Lung (tissue), 12 donors: ENCODE results near the gene HOXC11. TPM values are rescaled to one million over a fixed set of nuclear protein-coding genes. Genes with fewer than 3 reads are reported as not detected.

Experiments
- ATAC-seq: fragments of 200-7000 bp; cut with Tn5 transposase; one replicate; pipeline ENCODE4 v1.9.1; 2020; ENCODE audit warnings: moderate number of reproducible peaks; ENCODE audit not compliant: insufficient read depth, low FRiP score
- DNase-seq, 3 donors: peaks; one replicate each; pipeline ENCODE4 v3.0.0-alpha.2; 2013 to 2017
- H3K27ac ChIP-seq, 2 donors: one replicate each; pipeline ENCODE4 v1.5.1; 2013; ENCODE audit warnings: mild to moderate bottlenecking in 2 of 2, moderate library complexity in 2 of 2, control low read depth in 1 of 2, inconsistent platforms in 1 of 2, low read depth in 1 of 2, low read length in 1 of 2
- H3K27me3 ChIP-seq, 3 donors: one replicate each; pipeline ENCODE4 v1.5.1; 2013; ENCODE audit warnings: low read length in 2 of 3; ENCODE audit not compliant: control insufficient read depth in 3 of 3, insufficient read depth in 3 of 3
- H3K36me3 ChIP-seq, 4 donors: one replicate each; pipeline ENCODE4 v1.5.1; 2013; ENCODE audit warnings: low read length in 4 of 4, mild to moderate bottlenecking in 1 of 4, moderate library complexity in 1 of 4; ENCODE audit not compliant: control insufficient read depth in 4 of 4, insufficient read depth in 4 of 4
- H3K4me1 ChIP-seq, 5 donors: one replicate each; pipeline ENCODE4 v1.5.1; 2013; ENCODE audit warnings: low read length in 5 of 5, mild to moderate bottlenecking in 2 of 5, moderate library complexity in 1 of 5; ENCODE audit not compliant: control insufficient read depth in 5 of 5, insufficient read depth in 5 of 5
- H3K4me3 ChIP-seq: one replicate; pipeline ENCODE4 v1.5.1; 2013; ENCODE audit warnings: mild to moderate bottlenecking, control low read depth, moderate library complexity
- H3K9ac ChIP-seq, 2 donors: one replicate each; pipeline ENCODE4 v1.5.1; 2013; ENCODE audit warnings: low read length in 2 of 2, control low read depth in 1 of 2; ENCODE audit not compliant: insufficient read depth in 1 of 2
- H3K9me3 ChIP-seq, 4 donors: one replicate each; pipeline ENCODE4 v1.5.1; 2013; ENCODE audit warnings: low read length in 3 of 4, mild to moderate bottlenecking in 1 of 4, moderate library complexity in 1 of 4; ENCODE audit not compliant: control insufficient read depth in 4 of 4, insufficient read depth in 3 of 4
- CTCF ChIP-seq: IDR thresholded peaks from 2 replicates; pipeline ENCODE4 v1.5.1; 2012; ENCODE audit warnings: mild to moderate bottlenecking; ENCODE audit errors: control extremely low read depth, extremely low read depth
- WGBS, 2 donors: extraction: QIAGEN DNeasy Blood & Tissue Kit; methylation state at CpG; one replicate each; pipeline ENCODE4 v1.1.7; 2013; 5-methylcytosine and 5-hydroxymethylcytosine counted together
- polyA plus RNA-seq, 2 donors: library from polyadenylated mRNA; stranded (reverse); fragments of 200-250 nt; gene quantifications; one replicate each; pipeline ENCODE4 v1.2.1, GENCODE V29; 2013
- total RNA-seq, 2 donors: library from RNA; depleted of rRNA in 1 of 2; stranded (reverse); fragments of >200 nt in 1 of 2; gene quantifications; one replicate each; pipeline ENCODE4 v1.2.1, GENCODE V29; 2014 to 2021
- donor health status: control.
- donor health status: control.
- donor health status: Bipolar disorder and iron deficiency.
- donor health status: healthy.
- donor health status: DM: yes; HTN: yes; CAD: no.

Gene HOXC11
- total and polyA plus RNA-seq, 4 donors: not detected

- H3K27ac ChIP-seq: no peak overlapping the region
- H3K9ac ChIP-seq: no peak overlapping the region
- H3K27me3 ChIP-seq: peaks cover 3 to 98% (median 77%) of the 10 kb centered on the region in 3 donors
Measured at GRCh38 chr12:53998110-53998899, 25.4 kb downstream of the HOXC11 start.

DNA sequence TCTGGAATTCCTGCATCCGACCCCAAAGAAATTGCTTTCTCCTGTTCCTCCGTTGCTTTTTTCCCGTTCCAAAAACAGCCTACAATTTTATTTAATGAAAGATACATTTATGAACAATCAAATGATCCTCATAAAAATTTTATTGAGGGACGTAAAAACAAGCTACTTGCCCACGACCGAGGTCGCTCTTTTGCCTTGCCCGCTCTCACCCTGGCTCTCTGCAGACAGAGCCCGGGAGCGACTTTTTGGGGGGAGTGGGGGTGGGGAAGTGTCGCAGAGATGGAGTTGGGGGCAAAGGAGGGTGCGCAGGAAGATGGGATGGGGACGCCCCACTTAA, 25.9 kb downstream of the HOXC11 start:
- Histone ChIP-seq H3K9ac (no peak overlapping the region), H3K4me3 (no peak overlapping the region), H3K27ac (no peak overlapping the region), H3K9me3 (peaks cover 0 to 6% (median 0%) of the 10 kb centered on the region in 4 donors), H3K4me1 (peaks cover 0 to 24% (median 0%) of the 10 kb centered on the region in 5 donors), H3K27me3 (peaks cover 5 to 98% (median 77%) of the 10 kb centered on the region in 3 donors), H3K36me3 (no peaks in the 10 kb centered on the region)
- 7 to 14% methylated on average over 13 of the region's 13 CpGs for WGBS, 2 donors
- no peak for ATAC-seq
- no peak for DNase-seq
- no peak for TF ChIP-seq CTCF

More at GRCh38 chr12:53998110-53998899, 25.4 kb downstream of the HOXC11 start:
- H3K36me3 ChIP-seq: no peaks in the 10 kb centered on the region
- ATAC-seq (no peak), DNase-seq (no peak)
- no peak for TF ChIP-seq CTCF
- WGBS, 2 donors: 11 to 15% methylated on average over 11 of the region's 11 CpGs
- H3K4me3 ChIP-seq: no peak overlapping the region
- peaks cover 0 to 24% (median 0%) of the 10 kb centered on the region in 5 donors for H3K4me1 ChIP-seq
- peaks cover 0 to 6% (median 0%) of the 10 kb centered on the region in 4 donors for H3K9me3 ChIP-seq

DNA sequence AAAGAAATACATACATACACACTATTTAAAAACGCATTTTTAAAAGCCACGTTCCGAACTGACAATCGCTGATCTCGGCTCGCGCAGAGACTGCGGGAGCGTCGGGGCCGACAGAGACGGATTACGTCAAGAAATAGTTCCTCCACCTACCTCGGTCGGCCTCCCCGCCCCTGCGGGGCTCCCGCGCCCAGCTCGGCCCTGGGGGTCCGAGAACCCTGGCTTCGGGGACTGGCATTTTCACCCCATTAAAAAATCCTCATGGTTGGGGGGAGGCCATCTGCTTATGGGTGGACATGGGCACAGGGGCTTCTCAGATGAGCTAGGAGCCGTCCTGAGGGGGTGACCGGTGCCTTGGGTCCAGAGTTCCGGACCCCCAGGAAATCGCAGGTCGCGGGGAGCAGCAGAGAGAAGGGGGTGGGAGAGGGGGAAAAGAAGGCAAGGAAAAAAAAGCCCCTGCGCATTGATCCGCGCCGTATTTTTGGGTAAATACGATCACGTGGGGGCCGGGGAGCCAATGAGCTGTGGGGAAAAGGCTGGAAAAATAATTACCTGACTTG, 26.7 kb downstream of the HOXC11 start:
- WGBS, 2 donors: 2 to 4% methylated on average over 35 of the region's 35 CpGs
- H3K9ac ChIP-seq: no peak overlapping the region
- peaks cover 5 to 98% (median 78%) of the 10 kb centered on the region in 3 donors for H3K27me3 ChIP-seq
- no peak overlapping the region for H3K27ac ChIP-seq
- peaks cover 0 to 19% (median 0%) of the 10 kb centered on the region in 5 donors for H3K4me1 ChIP-seq
- no peak overlapping the region for H3K4me3 ChIP-seq
- TF ChIP-seq CTCF: no peak
- DNase-seq (peak in 1 of 3 donors; percentile 47), ATAC-seq (no peak)
- H3K9me3 ChIP-seq: peaks cover 0 to 3% (median 0%) of the 10 kb centered on the region in 4 donors
- no peaks in the 10 kb centered on the region for H3K36me3 ChIP-seq
